HEK293 (cell line): Measurements from ENCODE around the gene TGFB1I1.

ENCODE experiments used
- CTCF ChIA-PET: fragments of 350-600 bp; formaldehyde crosslinking; extraction: SDS; loops from one replicate; lab custom pipeline; 2021; ENCODE audit warnings: antibody characterized with exemption; lab: Yijun Ruan, JAX
- POLR2A ChIA-PET: fragments of 300-600 bp; formaldehyde crosslinking; extraction: SDS; loops from one replicate; lab custom pipeline; 2020; ENCODE audit warnings: antibody characterized with exemption, inconsistent platforms; lab: Yijun Ruan, JAX
- H3K27ac ChIP-seq: fragments of 200-500 bp; sonication (Bioruptor generic); 2 replicates; pipeline ENCODE4 v1.5.1; 2014; ENCODE audit warnings: low read depth, low read length, control low read depth, inconsistent platforms; ENCODE audit errors: extremely low read depth
- H3K36me3 ChIP-seq, 2 experiments: fragments of 200-500 bp in 1 of 2; sonication (Bioruptor generic) in 1 of 2; 1 replicate in 1 of 2; 2 replicates in 1 of 2; pipeline ENCODE4 v1.5.1; 2014 to 2017; ENCODE audit warnings: inconsistent platforms in 2 of 2, low read length in 2 of 2; ENCODE audit not compliant: control insufficient read depth in 2 of 2, insufficient read depth in 1 of 2
- H3K4me1 ChIP-seq: fragments of 200-500 bp; sonication (Bioruptor generic); 2 replicates; pipeline ENCODE4 v1.5.1; 2014; ENCODE audit warnings: mild to moderate bottlenecking, low read length, inconsistent platforms; ENCODE audit not compliant: control insufficient read depth, insufficient read depth
- H3K4me3 ChIP-seq: 2 replicates; pipeline ENCODE4 v1.5.1; 2011; ENCODE audit warnings: low read depth, mild to moderate bottlenecking, control low read depth, low read length, moderate library complexity
- H3K9me3 ChIP-seq: fragments of 200-500 bp; sonication (Bioruptor generic); 2 replicates; pipeline ENCODE4 v1.5.1; 2014; ENCODE audit warnings: low read depth, low read length, inconsistent platforms; ENCODE audit not compliant: control insufficient read depth, insufficient read depth
- BCL11A ChIP-seq: fragments of 450-650 bp; formaldehyde crosslinking; IDR thresholded peaks from 2 replicates; pipeline ENCODE4 v1.5.1; 2016; ENCODE audit warnings: low read depth, missing biosample characterization, missing genetic modification characterization
- HOXA7 ChIP-seq: sonication (generic); formaldehyde crosslinking; IDR thresholded peaks from 2 replicates; pipeline ENCODE4 v1.8.1; 2022; ENCODE audit warnings: missing genetic modification reagents, borderline replicate concordance
- KLF17 ChIP-seq: fragments of 450-650 bp; formaldehyde crosslinking; IDR thresholded peaks from 2 replicates; pipeline ENCODE4 v1.5.1; 2016; ENCODE audit warnings: missing biosample characterization, missing genetic modification characterization
- KLF9 ChIP-seq: fragments of 450-650 bp; formaldehyde crosslinking; IDR thresholded peaks from 2 replicates; pipeline ENCODE4 v1.5.1; 2016; ENCODE audit warnings: missing biosample characterization, missing genetic modification characterization, low read depth
- YY1 ChIP-seq: fragments of 450-650 bp; formaldehyde crosslinking; IDR thresholded peaks from 2 replicates; pipeline ENCODE4 v1.5.1; 2018; ENCODE audit warnings: missing biosample characterization, missing genetic modification characterization
- YY2 ChIP-seq: fragments of 450-650 bp; formaldehyde crosslinking; IDR thresholded peaks from 2 replicates; pipeline ENCODE4 v1.5.1; 2016; ENCODE audit warnings: missing biosample characterization, missing genetic modification characterization
- ZEB2 ChIP-seq: fragments of 450-650 bp; formaldehyde crosslinking; IDR thresholded peaks from 2 replicates; pipeline ENCODE4 v1.5.1; 2016; ENCODE audit warnings: missing biosample characterization, missing genetic modification characterization
- ZNF175 ChIP-seq: fragments of 450-650 bp; formaldehyde crosslinking; IDR thresholded peaks from 2 replicates; pipeline ENCODE4 v1.5.1; 2016; ENCODE audit warnings: missing biosample characterization, missing genetic modification characterization
- ZNF311 ChIP-seq: fragments of 450-650 bp; formaldehyde crosslinking; IDR thresholded peaks from 2 replicates; pipeline ENCODE4 v1.5.1; 2017; ENCODE audit warnings: missing biosample characterization, missing genetic modification characterization, borderline replicate concordance
- ZNF324 ChIP-seq: fragments of 450-650 bp; formaldehyde crosslinking; IDR thresholded peaks from 2 replicates; pipeline ENCODE4 v1.5.1; 2016; ENCODE audit warnings: missing biosample characterization, missing genetic modification characterization
- ZNF354C ChIP-seq: fragments of 450-650 bp; formaldehyde crosslinking; IDR thresholded peaks from 2 replicates; pipeline ENCODE4 v1.5.1; 2016; ENCODE audit warnings: missing biosample characterization, missing genetic modification characterization, low read depth, borderline replicate concordance
- ZNF501 ChIP-seq: fragments of 450-650 bp; formaldehyde crosslinking; IDR thresholded peaks from 2 replicates; pipeline ENCODE4 v1.5.1; 2016; ENCODE audit warnings: missing biosample characterization, missing genetic modification characterization
- ZNF624 ChIP-seq: fragments of 450-650 bp; formaldehyde crosslinking; IDR thresholded peaks from 2 replicates; pipeline ENCODE4 v1.5.1; 2017; ENCODE audit warnings: missing biosample characterization, missing genetic modification characterization
- ZNF792 ChIP-seq: fragments of 450-650 bp; formaldehyde crosslinking; IDR thresholded peaks from 2 replicates; pipeline ENCODE4 v1.5.1; 2016; ENCODE audit warnings: missing biosample characterization, missing genetic modification characterization
- ZSCAN16 ChIP-seq: fragments of 450-650 bp; formaldehyde crosslinking; IDR thresholded peaks from 2 replicates; pipeline ENCODE4 v1.5.1; 2016; ENCODE audit warnings: missing biosample characterization, missing genetic modification characterization
- ZSCAN30 ChIP-seq: fragments of 450-650 bp; IDR thresholded peaks from 2 replicates; pipeline ENCODE4 v1.5.1; 2018; ENCODE audit warnings: missing biosample characterization, mild to moderate bottlenecking, missing genetic modification characterization, moderate library complexity
- TF ChIP-seq, protein P1 (sequence below): fragments of 450-650 bp; formaldehyde crosslinking; IDR thresholded peaks from 2 replicates; pipeline ENCODE4 v1.5.1; 2017; ENCODE audit warnings: missing biosample characterization, mild to moderate bottlenecking, missing genetic modification characterization, moderate library complexity
- TF ChIP-seq, protein P2 (sequence below): fragments of 450-650 bp; formaldehyde crosslinking; IDR thresholded peaks from 2 replicates; pipeline ENCODE4 v1.5.1; 2016; ENCODE audit warnings: missing biosample characterization, missing genetic modification characterization
- TF ChIP-seq, protein P3 (sequence below): fragments of 450-650 bp; formaldehyde crosslinking; IDR thresholded peaks from 2 replicates; pipeline ENCODE4 v1.5.1; 2016; ENCODE audit warnings: missing biosample characterization, missing genetic modification characterization, borderline replicate concordance
- TF ChIP-seq, protein P4 (sequence below): fragments of 450-650 bp; formaldehyde crosslinking; conservative IDR thresholded peaks from 2 replicates; pipeline ENCODE4 v1.5.1; 2016; ENCODE audit warnings: low read depth, missing biosample characterization, missing genetic modification characterization

TGFB1I1 gene

GRCh38 chr16:31452631-31453106 is 19.3 kb upstream of the TGFB1I1 start (continued):
- TF ChIP-seq, protein P1, sequence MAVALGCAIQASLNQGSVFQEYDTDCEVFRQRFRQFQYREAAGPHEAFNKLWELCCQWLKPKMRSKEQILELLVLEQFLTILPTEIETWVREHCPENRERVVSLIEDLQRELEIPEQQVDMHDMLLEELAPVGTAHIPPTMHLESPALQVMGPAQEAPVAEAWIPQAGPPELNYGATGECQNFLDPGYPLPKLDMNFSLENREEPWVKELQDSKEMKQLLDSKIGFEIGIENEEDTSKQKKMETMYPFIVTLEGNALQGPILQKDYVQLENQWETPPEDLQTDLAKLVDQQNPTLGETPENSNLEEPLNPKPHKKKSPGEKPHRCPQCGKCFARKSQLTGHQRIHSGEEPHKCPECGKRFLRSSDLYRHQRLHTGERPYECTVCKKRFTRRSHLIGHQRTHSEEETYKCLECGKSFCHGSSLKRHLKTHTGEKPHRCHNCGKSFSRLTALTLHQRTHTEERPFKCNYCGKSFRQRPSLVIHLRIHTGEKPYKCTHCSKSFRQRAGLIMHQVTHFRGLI (tag by site-specific recombination), result no peak
- no peak for TF ChIP-seq ZNF354C (tag by site-specific recombination)

- ChIA-PET CTCF (interaction anchor here (1.3 to 5.3 kb wide), 5 partner anchors 7 to 469 kb away, joined by 4 to 27 read pairs (median 9); partner anchors contain the start of genes HSD3B7 and ZNF843), POLR2A (interaction anchor here (0.5 to 0.7 kb wide), 3 partner anchors 25 to 250 kb away, joined by 3 to 8 read pairs (median 3); no protein-coding TSS in a partner anchor)
- Histone ChIP-seq H3K36me3 (peaks cover 0 to 23% of the 10 kb centered on the region in 2 experiments; a peak in 1 of 3 replicates), H3K4me1 (peaks cover 13% of the 10 kb centered on the region), H3K9me3 (no peaks in the 10 kb centered on the region), H3K27ac (no peak overlapping the region), H3K4me3 (no peak overlapping the region)
- TF ChIP-seq ZSCAN16 (tag by site-specific recombination) (no peak), ZNF311 (no peak), YY1 (no peak), ZEB2 (tag by site-specific recombination) (peak; percentile 77), YY2 (tag by site-specific recombination) (no peak), KLF17 (tag by site-specific recombination) (peak; percentile 96), ZSCAN30 (no peak), ZNF624 (no peak), HOXA7 (CRISPR knock-in tag) (no peak), BCL11A (tag by site-specific recombination) (peak; percentile 68; the same call in 1 of the 2 replicates), ZNF175 (tag by site-specific recombination) (no peak), KLF9 (tag by site-specific recombination) (no peak; the same call in 1 of the 2 replicates), ZNF501 (tag by site-specific recombination) (no peak), ZNF324 (tag by site-specific recombination) (peak; percentile 77; the same call in 1 of the 2 replicates), ZNF792 (no peak)
- TF ChIP-seq, protein P2, sequence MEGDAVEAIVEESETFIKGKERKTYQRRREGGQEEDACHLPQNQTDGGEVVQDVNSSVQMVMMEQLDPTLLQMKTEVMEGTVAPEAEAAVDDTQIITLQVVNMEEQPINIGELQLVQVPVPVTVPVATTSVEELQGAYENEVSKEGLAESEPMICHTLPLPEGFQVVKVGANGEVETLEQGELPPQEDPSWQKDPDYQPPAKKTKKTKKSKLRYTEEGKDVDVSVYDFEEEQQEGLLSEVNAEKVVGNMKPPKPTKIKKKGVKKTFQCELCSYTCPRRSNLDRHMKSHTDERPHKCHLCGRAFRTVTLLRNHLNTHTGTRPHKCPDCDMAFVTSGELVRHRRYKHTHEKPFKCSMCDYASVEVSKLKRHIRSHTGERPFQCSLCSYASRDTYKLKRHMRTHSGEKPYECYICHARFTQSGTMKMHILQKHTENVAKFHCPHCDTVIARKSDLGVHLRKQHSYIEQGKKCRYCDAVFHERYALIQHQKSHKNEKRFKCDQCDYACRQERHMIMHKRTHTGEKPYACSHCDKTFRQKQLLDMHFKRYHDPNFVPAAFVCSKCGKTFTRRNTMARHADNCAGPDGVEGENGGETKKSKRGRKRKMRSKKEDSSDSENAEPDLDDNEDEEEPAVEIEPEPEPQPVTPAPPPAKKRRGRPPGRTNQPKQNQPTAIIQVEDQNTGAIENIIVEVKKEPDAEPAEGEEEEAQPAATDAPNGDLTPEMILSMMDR (tag by site-specific recombination), result no peak
- TF ChIP-seq, protein P3, sequence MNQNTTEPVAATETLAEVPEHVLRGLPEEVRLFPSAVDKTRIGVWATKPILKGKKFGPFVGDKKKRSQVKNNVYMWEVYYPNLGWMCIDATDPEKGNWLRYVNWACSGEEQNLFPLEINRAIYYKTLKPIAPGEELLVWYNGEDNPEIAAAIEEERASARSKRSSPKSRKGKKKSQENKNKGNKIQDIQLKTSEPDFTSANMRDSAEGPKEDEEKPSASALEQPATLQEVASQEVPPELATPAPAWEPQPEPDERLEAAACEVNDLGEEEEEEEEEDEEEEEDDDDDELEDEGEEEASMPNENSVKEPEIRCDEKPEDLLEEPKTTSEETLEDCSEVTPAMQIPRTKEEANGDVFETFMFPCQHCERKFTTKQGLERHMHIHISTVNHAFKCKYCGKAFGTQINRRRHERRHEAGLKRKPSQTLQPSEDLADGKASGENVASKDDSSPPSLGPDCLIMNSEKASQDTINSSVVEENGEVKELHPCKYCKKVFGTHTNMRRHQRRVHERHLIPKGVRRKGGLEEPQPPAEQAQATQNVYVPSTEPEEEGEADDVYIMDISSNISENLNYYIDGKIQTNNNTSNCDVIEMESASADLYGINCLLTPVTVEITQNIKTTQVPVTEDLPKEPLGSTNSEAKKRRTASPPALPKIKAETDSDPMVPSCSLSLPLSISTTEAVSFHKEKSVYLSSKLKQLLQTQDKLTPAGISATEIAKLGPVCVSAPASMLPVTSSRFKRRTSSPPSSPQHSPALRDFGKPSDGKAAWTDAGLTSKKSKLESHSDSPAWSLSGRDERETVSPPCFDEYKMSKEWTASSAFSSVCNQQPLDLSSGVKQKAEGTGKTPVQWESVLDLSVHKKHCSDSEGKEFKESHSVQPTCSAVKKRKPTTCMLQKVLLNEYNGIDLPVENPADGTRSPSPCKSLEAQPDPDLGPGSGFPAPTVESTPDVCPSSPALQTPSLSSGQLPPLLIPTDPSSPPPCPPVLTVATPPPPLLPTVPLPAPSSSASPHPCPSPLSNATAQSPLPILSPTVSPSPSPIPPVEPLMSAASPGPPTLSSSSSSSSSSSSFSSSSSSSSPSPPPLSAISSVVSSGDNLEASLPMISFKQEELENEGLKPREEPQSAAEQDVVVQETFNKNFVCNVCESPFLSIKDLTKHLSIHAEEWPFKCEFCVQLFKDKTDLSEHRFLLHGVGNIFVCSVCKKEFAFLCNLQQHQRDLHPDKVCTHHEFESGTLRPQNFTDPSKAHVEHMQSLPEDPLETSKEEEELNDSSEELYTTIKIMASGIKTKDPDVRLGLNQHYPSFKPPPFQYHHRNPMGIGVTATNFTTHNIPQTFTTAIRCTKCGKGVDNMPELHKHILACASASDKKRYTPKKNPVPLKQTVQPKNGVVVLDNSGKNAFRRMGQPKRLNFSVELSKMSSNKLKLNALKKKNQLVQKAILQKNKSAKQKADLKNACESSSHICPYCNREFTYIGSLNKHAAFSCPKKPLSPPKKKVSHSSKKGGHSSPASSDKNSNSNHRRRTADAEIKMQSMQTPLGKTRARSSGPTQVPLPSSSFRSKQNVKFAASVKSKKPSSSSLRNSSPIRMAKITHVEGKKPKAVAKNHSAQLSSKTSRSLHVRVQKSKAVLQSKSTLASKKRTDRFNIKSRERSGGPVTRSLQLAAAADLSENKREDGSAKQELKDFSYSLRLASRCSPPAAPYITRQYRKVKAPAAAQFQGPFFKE, result no peak
- TF ChIP-seq, protein P4, sequence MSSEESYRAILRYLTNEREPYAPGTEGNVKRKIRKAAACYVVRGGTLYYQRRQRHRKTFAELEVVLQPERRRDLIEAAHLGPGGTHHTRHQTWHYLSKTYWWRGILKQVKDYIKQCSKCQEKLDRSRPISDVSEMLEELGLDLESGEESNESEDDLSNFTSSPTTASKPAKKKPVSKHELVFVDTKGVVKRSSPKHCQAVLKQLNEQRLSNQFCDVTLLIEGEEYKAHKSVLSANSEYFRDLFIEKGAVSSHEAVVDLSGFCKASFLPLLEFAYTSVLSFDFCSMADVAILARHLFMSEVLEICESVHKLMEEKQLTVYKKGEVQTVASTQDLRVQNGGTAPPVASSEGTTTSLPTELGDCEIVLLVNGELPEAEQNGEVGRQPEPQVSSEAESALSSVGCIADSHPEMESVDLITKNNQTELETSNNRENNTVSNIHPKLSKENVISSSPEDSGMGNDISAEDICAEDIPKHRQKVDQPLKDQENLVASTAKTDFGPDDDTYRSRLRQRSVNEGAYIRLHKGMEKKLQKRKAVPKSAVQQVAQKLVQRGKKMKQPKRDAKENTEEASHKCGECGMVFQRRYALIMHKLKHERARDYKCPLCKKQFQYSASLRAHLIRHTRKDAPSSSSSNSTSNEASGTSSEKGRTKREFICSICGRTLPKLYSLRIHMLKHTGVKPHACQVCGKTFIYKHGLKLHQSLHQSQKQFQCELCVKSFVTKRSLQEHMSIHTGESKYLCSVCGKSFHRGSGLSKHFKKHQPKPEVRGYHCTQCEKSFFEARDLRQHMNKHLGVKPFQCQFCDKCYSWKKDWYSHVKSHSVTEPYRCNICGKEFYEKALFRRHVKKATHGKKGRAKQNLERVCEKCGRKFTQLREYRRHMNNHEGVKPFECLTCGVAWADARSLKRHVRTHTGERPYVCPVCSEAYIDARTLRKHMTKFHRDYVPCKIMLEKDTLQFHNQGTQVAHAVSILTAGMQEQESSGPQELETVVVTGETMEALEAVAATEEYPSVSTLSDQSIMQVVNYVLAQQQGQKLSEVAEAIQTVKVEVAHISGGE (tag by site-specific recombination), result no peak
These were observed 18.4 kb upstream of the TGFB1I1 start for GRCh38 chr16:31453255-31454204.
